Keratinocyte (primary cell): Measurements from ENCODE around the gene MEIS2. TPM values are rescaled to one million over a fixed set of nuclear protein-coding genes. Genes with fewer than 3 reads are reported as not detected.

ENCODE experiments used
- DNase-seq: peaks from one replicate; pipeline ENCODE4 v3.0.0-alpha.2; 2011; ENCODE audit warnings: low read depth, missing footprints, low spot score
- FAIRE-seq: peaks from 2 replicates; lab custom pipeline; 2011; peaks lifted over from hg19 to GRCh38; lab: Jason Lieb, UNC
- H2AFZ ChIP-seq: 2 replicates; pipeline ENCODE4 v1.6.0; 2012; ENCODE audit warnings: low read length, control low read depth, inconsistent platforms; ENCODE audit not compliant: control insufficient read depth
- H3K27ac ChIP-seq: 2 replicates; pipeline ENCODE4 v1.5.1; 2011; ENCODE audit warnings: low read length; ENCODE audit not compliant: control insufficient read depth, insufficient read depth
- H3K27me3 ChIP-seq: 3 replicates; pipeline ENCODE4 v1.6.0; 2011; ENCODE audit warnings: low read length; ENCODE audit not compliant: control insufficient read depth, insufficient read depth; ENCODE audit errors: extremely low read depth
- H3K36me3 ChIP-seq, 2 experiments: 2 replicates in 1 of 2; 3 replicates in 1 of 2; pipeline ENCODE4 v1.5.1; 2011; ENCODE audit warnings: low read length in 2 of 2, mild to moderate bottlenecking in 1 of 2; ENCODE audit not compliant: control insufficient read depth in 2 of 2, insufficient read depth in 2 of 2; ENCODE audit errors: extremely low read depth in 1 of 2
- H3K4me1 ChIP-seq: 3 replicates; pipeline ENCODE4 v1.5.1; 2011; ENCODE audit warnings: low read length; ENCODE audit not compliant: control insufficient read depth, insufficient read depth; ENCODE audit errors: extremely low read depth
- H3K4me2 ChIP-seq: 3 replicates; pipeline ENCODE4 v1.6.0; 2011; ENCODE audit warnings: low read depth, low read length; ENCODE audit not compliant: control insufficient read depth, insufficient read depth; ENCODE audit errors: extremely low read depth
- H3K4me3 ChIP-seq, 3 experiments: fragments of 200-600 bp in 1 of 3; sonication (generic) in 1 of 3; 2 replicates in 2 of 3; 3 replicates in 1 of 3; pipeline ENCODE4 v1.5.1; 2011 to 2016; ENCODE audit warnings: low read length in 3 of 3, mild to moderate bottlenecking in 3 of 3, control low read depth in 2 of 3, inconsistent platforms in 1 of 3, low read depth in 1 of 3, mixed read lengths in 1 of 3, mixed run types in 1 of 3, moderate library complexity in 1 of 3; ENCODE audit not compliant: control insufficient read depth in 2 of 3, insufficient read depth in 2 of 3; ENCODE audit errors: extremely low read depth in 1 of 3
- H3K79me2 ChIP-seq: 2 replicates; pipeline ENCODE4 v1.6.0; 2012; ENCODE audit warnings: low read length; ENCODE audit not compliant: control insufficient read depth, insufficient read depth
- H3K9ac ChIP-seq: 3 replicates; pipeline ENCODE4 v1.6.0; 2011; ENCODE audit warnings: low read length; ENCODE audit not compliant: control insufficient read depth, insufficient read depth; ENCODE audit errors: extremely low read depth
- H3K9me1 ChIP-seq: 3 replicates; pipeline ENCODE4 v1.6.0; 2011; ENCODE audit warnings: low read length; ENCODE audit not compliant: control insufficient read depth, insufficient read depth; ENCODE audit errors: extremely low read depth
- H3K9me3 ChIP-seq: 2 replicates; pipeline ENCODE4 v1.5.1; 2012; ENCODE audit warnings: low read depth, low read length; ENCODE audit not compliant: control insufficient read depth
- H4K20me1 ChIP-seq: 3 replicates; pipeline ENCODE4 v1.6.0; 2011; ENCODE audit warnings: low read length; ENCODE audit not compliant: control insufficient read depth, insufficient read depth; ENCODE audit errors: extremely low read depth
- EZH2 ChIP-seq: IDR thresholded peaks from one replicate; pipeline ENCODE4 v1.6.1; 2012; ENCODE audit warnings: inconsistent platforms, mild to moderate bottlenecking, low read length, moderate library complexity
- dilution Hi-C: fragments of 300-500 bp; cut with MboI; formaldehyde crosslinking; loops from one replicate; pipeline ENCODE4 v1.7.0; 2020; ENCODE audit warnings: low sequenced_read_pairs; ENCODE audit not compliant: extremely low pct_ligation_motif_present
- polyA plus RNA-seq, 5 experiments: library from polyadenylated mRNA; depleted of rRNA in 3 of 5; stranded (reverse) in 3 of 5; stranded (forward) in 1 of 5; unstranded in 1 of 5; fragments of >200 nt; gene quantifications; 1 replicate in 1 of 5; 2 replicates in 3 of 5; 3 replicates in 1 of 5; pipeline versions ENCODE4 v1.2.1 to v1.2.3, GENCODE V29; 2011 to 2012; ENCODE audit warnings: missing spikeins in 2 of 5, low read depth in 1 of 5, low replicate concordance in 1 of 5
- TF ChIP-seq, protein P1 (sequence below), 3 experiments: IDR thresholded peaks in 1 of 3; conservative IDR thresholded peaks in 1 of 3; optimal IDR thresholded peaks in 1 of 3; 2 replicates in 2 of 3; 3 replicates in 1 of 3; pipeline versions ENCODE3 to v1.5.1; 2011; ENCODE audit warnings: low read length in 3 of 3, mild to moderate bottlenecking in 3 of 3, moderate library complexity in 2 of 3, control low read depth in 1 of 3, inconsistent platforms in 1 of 3; ENCODE audit not compliant: insufficient read depth in 2 of 3; ENCODE audit errors: extremely low read depth in 1 of 3

Gene MEIS2
- polyA plus RNA-seq, 1 donor (not counting 4 experiments of a cell fraction or from before 2014, with no cell fraction given), result 11.4 TPM

DNA sequence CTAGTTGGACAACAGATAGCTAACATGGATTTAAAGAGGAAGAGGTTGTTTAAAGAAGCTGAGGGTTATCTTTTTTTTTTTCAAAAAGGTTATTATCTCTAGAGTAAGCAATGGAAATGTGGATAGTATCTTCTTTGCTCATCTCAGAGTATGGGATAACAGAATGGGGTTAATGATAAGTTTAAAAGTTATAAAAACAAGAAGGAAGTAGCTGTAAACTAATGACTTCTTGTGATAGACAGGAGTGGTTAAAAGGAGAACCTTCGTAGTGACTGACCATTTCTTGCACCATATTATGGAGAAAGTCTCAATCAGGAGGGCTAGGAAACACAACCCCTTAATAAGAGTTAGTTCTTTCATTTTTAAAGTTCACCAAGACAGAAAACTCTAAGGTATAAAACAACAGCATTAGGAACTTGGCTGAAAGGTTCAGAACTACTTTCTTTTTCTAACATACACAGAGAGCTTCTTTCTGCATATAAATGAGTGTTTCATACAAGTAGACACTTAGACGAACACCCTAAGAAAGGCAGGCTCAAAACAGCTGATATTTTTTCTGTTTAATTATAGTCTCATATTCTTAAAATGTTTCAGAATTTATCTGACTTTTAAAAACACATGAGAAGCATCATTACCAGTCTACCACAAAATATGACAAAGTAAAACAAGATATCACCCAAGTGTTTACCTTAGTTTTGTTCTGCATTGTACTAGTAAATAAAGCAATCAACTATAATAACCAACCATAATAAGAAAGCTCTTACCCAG lies 140.0 kb downstream of the MEIS2 start:
- no peak overlapping the region for H3K9ac ChIP-seq
- no peaks in the 10 kb centered on the region for H3K4me1 ChIP-seq
- H3K4me3 ChIP-seq, result no peak overlapping the region
- H3K27ac ChIP-seq, result no peak overlapping the region
- no peak for DNase-seq
- H3K36me3 ChIP-seq, result no peaks in the 10 kb centered on the region
- no peak for FAIRE-seq
- H2AFZ ChIP-seq, result peak overlapping the region; percentile 61
- H4K20me1 ChIP-seq, result no peaks in the 10 kb centered on the region
- H3K79me2 ChIP-seq, result no peaks in the 10 kb centered on the region
- H3K4me2 ChIP-seq, result peak overlapping the region; percentile 9
- H3K27me3 ChIP-seq, result no peaks in the 10 kb centered on the region
- TF ChIP-seq, protein P1, sequence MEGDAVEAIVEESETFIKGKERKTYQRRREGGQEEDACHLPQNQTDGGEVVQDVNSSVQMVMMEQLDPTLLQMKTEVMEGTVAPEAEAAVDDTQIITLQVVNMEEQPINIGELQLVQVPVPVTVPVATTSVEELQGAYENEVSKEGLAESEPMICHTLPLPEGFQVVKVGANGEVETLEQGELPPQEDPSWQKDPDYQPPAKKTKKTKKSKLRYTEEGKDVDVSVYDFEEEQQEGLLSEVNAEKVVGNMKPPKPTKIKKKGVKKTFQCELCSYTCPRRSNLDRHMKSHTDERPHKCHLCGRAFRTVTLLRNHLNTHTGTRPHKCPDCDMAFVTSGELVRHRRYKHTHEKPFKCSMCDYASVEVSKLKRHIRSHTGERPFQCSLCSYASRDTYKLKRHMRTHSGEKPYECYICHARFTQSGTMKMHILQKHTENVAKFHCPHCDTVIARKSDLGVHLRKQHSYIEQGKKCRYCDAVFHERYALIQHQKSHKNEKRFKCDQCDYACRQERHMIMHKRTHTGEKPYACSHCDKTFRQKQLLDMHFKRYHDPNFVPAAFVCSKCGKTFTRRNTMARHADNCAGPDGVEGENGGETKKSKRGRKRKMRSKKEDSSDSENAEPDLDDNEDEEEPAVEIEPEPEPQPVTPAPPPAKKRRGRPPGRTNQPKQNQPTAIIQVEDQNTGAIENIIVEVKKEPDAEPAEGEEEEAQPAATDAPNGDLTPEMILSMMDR (optimal IDR thresholded peaks at IDR 0.05 in 1 of 3, IDR thresholded peaks at IDR 0.05 in 1 of 3, conservative IDR thresholded peaks at IDR 0.05 in 1 of 3; ENCODE audit: extremely low read depth in 1 of 3, insufficient read depth in 2 of 3, low read length in 3 of 3), result no peak
- no peak for TF ChIP-seq EZH2
- no peaks in the 10 kb centered on the region for H3K9me3 ChIP-seq
- H3K9me1 ChIP-seq, result no peaks in the 10 kb centered on the region
- dilution Hi-C loops, result no loop called here

DNA sequence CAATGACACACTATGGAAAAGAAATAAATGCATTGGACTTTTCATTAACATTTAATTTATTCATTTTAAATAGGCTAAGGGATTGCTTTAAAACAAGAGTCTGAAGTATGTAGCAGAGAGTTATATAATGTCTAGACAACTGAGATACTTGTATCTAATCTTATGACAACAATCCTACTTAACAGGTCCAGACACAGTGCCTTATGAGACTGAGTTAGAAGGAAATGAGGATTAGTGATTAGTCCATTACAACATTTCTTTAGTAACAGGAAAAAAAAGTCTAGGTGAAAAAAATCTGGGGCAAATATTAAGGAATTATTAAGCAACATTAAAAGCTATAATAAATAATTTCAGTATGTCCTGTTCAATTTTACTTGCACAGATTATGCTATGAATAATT lies 140.6 kb downstream of the MEIS2 start:
- Histone ChIP-seq H3K4me3 (no peak overlapping the region), H3K4me1 (no peaks in the 10 kb centered on the region), H3K27ac (no peak overlapping the region), H3K9me3 (no peaks in the 10 kb centered on the region), H3K27me3 (no peaks in the 10 kb centered on the region), H2AFZ (no peak overlapping the region), H3K36me3 (no peaks in the 10 kb centered on the region), H4K20me1 (no peaks in the 10 kb centered on the region), H3K4me2 (no peak overlapping the region), H3K79me2 (no peaks in the 10 kb centered on the region), H3K9me1 (no peaks in the 10 kb centered on the region), H3K9ac (no peak overlapping the region)
- TF ChIP-seq, protein P1 (optimal IDR thresholded peaks at IDR 0.05 in 1 of 3, IDR thresholded peaks at IDR 0.05 in 1 of 3, conservative IDR thresholded peaks at IDR 0.05 in 1 of 3; ENCODE audit: extremely low read depth in 1 of 3, insufficient read depth in 2 of 3, low read length in 3 of 3), result no peak
- no peak for TF ChIP-seq EZH2
- dilution Hi-C loops, result no loop called here
- FAIRE-seq (no peak), DNase-seq (no peak)
